GM12872 (cell line): ENCODE measurements around the gene ALG2.

Experiments used
- CTCF ChIP-seq: IDR thresholded peaks from 3 replicates; pipeline ENCODE4 v1.5.1; 2011; ENCODE audit warnings: low read depth, mild to moderate bottlenecking, low read length, moderate library complexity; ENCODE audit not compliant: insufficient read depth

The ALG2 gene

DNA sequence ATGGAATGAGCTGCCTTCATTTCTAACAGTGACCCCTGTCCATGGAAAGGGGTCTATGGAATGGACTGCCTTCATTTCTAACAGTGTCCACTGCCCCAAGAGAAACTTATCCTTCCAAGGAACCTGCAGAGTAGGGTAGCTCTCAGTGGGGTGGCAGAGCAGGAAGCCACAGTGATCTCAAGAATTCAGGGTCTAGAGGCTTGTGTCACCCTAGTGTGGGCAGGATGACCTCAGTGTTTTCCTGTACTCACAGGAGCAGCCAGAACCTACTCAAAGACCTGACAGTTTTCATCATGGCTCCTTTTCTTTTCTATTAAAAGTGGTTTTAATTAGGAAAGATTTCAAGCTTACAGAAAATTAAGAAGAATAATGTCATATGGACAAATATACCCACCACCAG, 27.9 kb upstream of the ALG2 start:
- no peak for TF ChIP-seq CTCF

DNA sequence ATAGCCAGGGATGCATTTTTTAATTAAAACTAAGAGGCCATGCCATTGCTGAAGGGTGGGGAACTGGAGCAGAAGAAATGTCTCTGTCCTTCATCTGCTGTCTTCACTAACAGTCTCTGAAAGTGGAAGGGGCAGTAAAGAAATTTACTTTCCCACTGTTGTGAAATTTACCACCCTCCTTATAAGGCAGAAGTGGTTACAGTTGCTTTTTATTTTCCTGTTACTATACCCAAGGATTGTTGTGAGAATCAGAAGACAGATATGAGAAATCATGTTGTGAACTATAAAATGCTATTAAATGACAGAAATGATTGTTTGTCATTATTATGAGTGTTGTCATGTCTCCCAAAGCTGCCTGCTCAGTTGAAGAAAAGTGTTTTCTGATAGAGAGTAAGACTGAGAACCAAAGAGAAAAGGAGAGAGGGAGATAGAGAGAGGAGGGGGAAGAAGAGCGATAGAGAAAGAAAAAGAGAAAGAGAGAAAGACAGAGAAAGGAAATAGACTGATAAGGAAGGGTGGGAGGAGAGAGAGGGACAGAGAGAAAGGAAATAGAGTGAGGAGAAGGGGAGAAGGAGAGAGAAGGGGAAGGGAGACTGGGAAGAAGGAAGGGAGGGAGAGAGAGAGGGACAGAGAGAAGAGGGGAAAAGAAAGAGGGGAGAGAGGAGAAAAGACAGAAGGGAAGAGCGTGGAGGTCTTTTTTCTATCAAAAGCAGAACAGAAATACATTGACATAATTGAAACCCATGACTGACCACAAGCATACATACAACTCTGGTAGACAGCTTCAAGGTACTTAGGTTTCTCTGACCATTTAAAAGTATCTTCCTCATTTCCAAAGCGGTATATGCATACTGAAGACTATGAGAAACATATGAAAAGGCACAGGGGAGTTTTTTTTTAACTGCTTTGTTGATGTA, 22.9 kb upstream of the ALG2 start:
- TF ChIP-seq CTCF: no peak

DNA sequence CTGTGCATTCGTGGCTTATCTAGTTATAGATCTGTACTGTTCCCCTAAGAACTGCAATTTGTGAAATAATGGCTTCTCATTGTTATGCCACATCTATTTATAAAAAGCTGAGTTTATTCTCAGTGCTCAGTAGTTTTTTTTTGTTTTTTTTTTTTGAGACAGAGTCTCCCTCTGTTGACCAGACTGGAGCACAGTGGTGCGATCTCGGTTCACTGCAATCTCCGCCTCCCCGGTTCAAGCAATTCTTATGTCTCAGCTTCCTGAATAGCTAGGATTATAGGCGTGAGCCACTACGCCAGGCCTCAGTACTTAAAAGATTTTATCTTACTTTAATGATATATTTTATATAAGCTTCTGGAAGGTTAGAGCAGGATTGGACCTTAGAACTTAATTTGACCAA, 19.4 kb upstream of the ALG2 start:
- no peak for TF ChIP-seq CTCF

- TF ChIP-seq CTCF: no peak
Observed at GRCh38 chr9:99239341-99240060, 17.8 kb upstream of the ALG2 start.

- no peak for TF ChIP-seq CTCF
Observed at GRCh38 chr9:99238331-99238730, 16.6 kb upstream of the ALG2 start.

DNA sequence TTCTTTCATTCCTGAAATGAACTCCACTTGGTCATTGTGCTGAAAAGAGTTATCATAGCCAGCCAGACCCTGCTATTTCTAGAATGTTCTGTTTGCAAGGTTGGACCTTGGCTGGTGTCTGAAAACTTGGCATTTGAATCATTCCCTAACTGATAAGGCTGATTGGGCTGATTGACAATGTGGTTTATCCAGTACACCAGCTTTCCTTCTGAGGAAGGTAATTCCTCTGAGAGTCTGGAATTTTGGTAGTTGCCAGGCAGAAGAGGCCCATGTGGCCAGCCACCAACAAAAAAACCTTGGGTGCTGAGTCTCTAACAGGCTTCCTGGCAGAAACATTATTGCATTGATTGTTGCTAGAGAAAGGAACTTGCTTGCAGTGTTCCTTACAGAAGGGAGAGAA, 15.6 kb upstream of the ALG2 start:
- TF ChIP-seq CTCF: no peak

DNA sequence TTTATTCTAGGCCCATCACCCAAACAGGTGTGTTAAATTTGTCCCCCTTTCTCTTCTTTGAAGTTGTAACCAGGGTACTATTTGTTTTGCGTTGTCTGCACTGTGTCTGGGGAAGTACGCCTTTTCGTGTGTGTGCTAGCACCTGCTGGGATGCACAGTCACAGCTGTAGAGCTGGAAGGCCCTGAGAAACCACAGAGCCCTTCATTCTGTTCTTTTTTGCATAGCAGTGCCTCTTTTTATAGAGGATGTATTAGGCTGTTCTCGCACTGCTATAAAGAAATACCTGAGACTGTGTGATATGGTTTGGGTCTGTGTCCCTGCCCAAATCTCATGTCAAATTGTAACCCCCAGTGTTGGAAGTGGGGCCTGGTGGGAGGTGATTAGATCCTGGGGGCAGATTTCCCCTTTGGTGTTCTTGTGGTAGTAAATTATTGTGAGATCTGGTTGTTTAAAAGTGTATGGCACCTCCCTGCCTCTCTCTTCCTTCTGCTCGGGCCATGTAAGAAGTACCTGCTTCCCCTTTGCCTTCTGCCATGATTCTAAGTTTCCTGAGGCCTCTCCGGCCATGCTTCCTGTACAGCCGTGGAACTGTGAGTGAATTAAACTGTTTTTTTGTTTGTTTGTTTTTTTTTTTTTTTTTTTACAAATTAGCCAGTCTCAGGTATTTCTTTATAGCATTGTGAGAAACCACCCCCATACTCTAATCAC, 14.3 kb upstream of the ALG2 start:
- TF ChIP-seq CTCF: no peak
